GM23338 (cell line): ENCODE measurements around the gene CCL20.

Source experiments
- CREB1 ChIP-seq: fragments of 250-450 bp; sonication (Bioruptor Pico); IDR thresholded peaks from 2 replicates; pipeline ENCODE4 v1.5.0; 2020; ENCODE audit warnings: low read depth, mild to moderate bottlenecking, moderate library complexity
- CTCF ChIP-seq, 2 experiments: fragments of 200-600 bp in 1 of 2; sonication (generic) in 1 of 2; conservative IDR thresholded peaks; 2 replicates each; pipeline versions ENCODE4 v1.5.1 to v1.6.1; 2016 to 2017; ENCODE audit warnings: antibody characterized with exemption in 2 of 2, low read depth in 2 of 2, mild to moderate bottlenecking in 2 of 2, moderate library complexity in 1 of 2
- ETS1 ChIP-seq: IDR thresholded peaks from 2 replicates; pipeline ENCODE4 v1.6.1; 2016; ENCODE audit warnings: antibody characterized with exemption
- EZH2 ChIP-seq: fragments of 200-600 bp; sonication (generic); IDR thresholded peaks from one replicate; pipeline ENCODE4 v1.8.0; 2017; ENCODE audit warnings: antibody characterized with exemption, mild to moderate bottlenecking, low read depth; ENCODE audit not compliant: unreplicated experiment
- EZH2phosphoT487 ChIP-seq: fragments of 200-600 bp; sonication (generic); IDR thresholded peaks from one replicate; pipeline ENCODE4 v1.8.1; 2018; ENCODE audit warnings: antibody characterized with exemption; ENCODE audit not compliant: unreplicated experiment
- JUNB ChIP-seq: IDR thresholded peaks from one replicate; pipeline ENCODE4 v1.6.1; 2016; ENCODE audit warnings: antibody characterized with exemption; ENCODE audit not compliant: unreplicated experiment
- NANOG ChIP-seq: IDR thresholded peaks from 2 replicates; pipeline ENCODE4 v1.6.1; 2016; ENCODE audit warnings: antibody characterized with exemption, borderline replicate concordance
- POLR2AphosphoS5 ChIP-seq: IDR thresholded peaks from 2 replicates; pipeline ENCODE4 v1.6.1; 2016; ENCODE audit warnings: antibody characterized with exemption, low read depth
- REST ChIP-seq: IDR thresholded peaks from one replicate; pipeline ENCODE4 v1.6.1; 2018; ENCODE audit warnings: antibody characterized with exemption; ENCODE audit not compliant: unreplicated experiment
- ZNF114 ChIP-seq: fragments of 250-450 bp; sonication (Bioruptor Pico); IDR thresholded peaks from 2 replicates; pipeline ENCODE4 v1.5.0; 2020; ENCODE audit warnings: mild to moderate bottlenecking, moderate library complexity

GRCh38 chr2:227855440-227855839, 41.8 kb downstream of the CCL20 start:
- no peak for TF ChIP-seq CTCF (conservative IDR thresholded peaks at IDR 0.05; ENCODE audit: low read depth in 2 of 2)
- TF ChIP-seq POLR2AphosphoS5 = no peak
- TF ChIP-seq EZH2phosphoT487 = no peak
- TF ChIP-seq EZH2 = no peak
- TF ChIP-seq REST = no peak
- TF ChIP-seq NANOG = no peak
- no peak for TF ChIP-seq CREB1 (CRISPR knock-in tag)
- no peak for TF ChIP-seq ZNF114 (CRISPR knock-in tag)
- no peak for TF ChIP-seq ETS1
- TF ChIP-seq JUNB = no peak
